Measurements from ENCODE around the gene BRD3. TPM values are rescaled to one million over a fixed set of nuclear protein-coding genes. Genes with fewer than 3 reads are reported as not detected.

Gene BRD3
- total RNA-seq, 1 experiment from 2014 or later = 57.5 TPM

- Mint-ChIP-seq H3K9me3 (ENCODE audit: unreplicated experiment) (no peaks in the 10 kb centered on the region), H3K27ac (ENCODE audit: unreplicated experiment) (no peak overlapping the region), H3K4me3 (ENCODE audit: unreplicated experiment) (no peak overlapping the region), H3K27me3 (ENCODE audit: insufficient read depth, unreplicated experiment) (no peaks in the 10 kb centered on the region), H3K4me1 (ENCODE audit: low read depth, unreplicated experiment) (no peaks in the 10 kb centered on the region), H3K36me3 (ENCODE audit: insufficient read depth, unreplicated experiment) (peaks cover 39% of the 10 kb centered on the region)
- H3K4me1 ChIP-seq = no peaks in the 10 kb centered on the region
- no peaks in the 10 kb centered on the region; the same call in none of the 2 replicates for H3K36me3 ChIP-seq (ENCODE audit: control insufficient read depth, insufficient read depth, low read length)
- BruUV-seq (replicated peaks) = no TSS peak
- DNase-seq = no peak
- intact Hi-C loops (cut with micrococcal nuclease; ENCODE audit: unreplicated experiment) = no loop called here
- no peaks in the 10 kb centered on the region for H3K27me3 ChIP-seq (replicated peaks; ENCODE audit: control insufficient read depth, insufficient read depth, low read length)
- CTCF ChIA-PET = no interaction called here
- no peaks in the 10 kb centered on the region for H3K9me3 ChIP-seq
- TF ChIP-seq, protein P1, sequence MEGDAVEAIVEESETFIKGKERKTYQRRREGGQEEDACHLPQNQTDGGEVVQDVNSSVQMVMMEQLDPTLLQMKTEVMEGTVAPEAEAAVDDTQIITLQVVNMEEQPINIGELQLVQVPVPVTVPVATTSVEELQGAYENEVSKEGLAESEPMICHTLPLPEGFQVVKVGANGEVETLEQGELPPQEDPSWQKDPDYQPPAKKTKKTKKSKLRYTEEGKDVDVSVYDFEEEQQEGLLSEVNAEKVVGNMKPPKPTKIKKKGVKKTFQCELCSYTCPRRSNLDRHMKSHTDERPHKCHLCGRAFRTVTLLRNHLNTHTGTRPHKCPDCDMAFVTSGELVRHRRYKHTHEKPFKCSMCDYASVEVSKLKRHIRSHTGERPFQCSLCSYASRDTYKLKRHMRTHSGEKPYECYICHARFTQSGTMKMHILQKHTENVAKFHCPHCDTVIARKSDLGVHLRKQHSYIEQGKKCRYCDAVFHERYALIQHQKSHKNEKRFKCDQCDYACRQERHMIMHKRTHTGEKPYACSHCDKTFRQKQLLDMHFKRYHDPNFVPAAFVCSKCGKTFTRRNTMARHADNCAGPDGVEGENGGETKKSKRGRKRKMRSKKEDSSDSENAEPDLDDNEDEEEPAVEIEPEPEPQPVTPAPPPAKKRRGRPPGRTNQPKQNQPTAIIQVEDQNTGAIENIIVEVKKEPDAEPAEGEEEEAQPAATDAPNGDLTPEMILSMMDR (IDR thresholded peaks at IDR 0.05; ENCODE audit: insufficient read depth in 1 of 2, low read depth in 1 of 2, low read length in 1 of 2, severe bottlenecking in 1 of 2, unreplicated experiment in 1 of 2) = no peak
- no peak overlapping the region for H3K4me3 ChIP-seq (ENCODE audit: low read depth, low read length)
- POLR2A ChIA-PET = no interaction called here
Observed at GRCh38 chr9:134044944-134045343, 22.9 kb downstream of the BRD3 start.

GRCh38 chr9:134043531-134043988, 24.3 kb downstream of the BRD3 start:
- BruUV-seq (replicated peaks) = no TSS peak
- H3K36me3 Mint-ChIP-seq (ENCODE audit: insufficient read depth, unreplicated experiment) = peaks cover 43% of the 10 kb centered on the region
- no peaks in the 10 kb centered on the region for H3K4me1 ChIP-seq
- no peak for DNase-seq
- no peak overlapping the region for H3K4me3 Mint-ChIP-seq (ENCODE audit: unreplicated experiment)
- TF ChIP-seq, protein P1 (IDR thresholded peaks at IDR 0.05; ENCODE audit: insufficient read depth in 1 of 2, low read depth in 1 of 2, low read length in 1 of 2, severe bottlenecking in 1 of 2, unreplicated experiment in 1 of 2) = no peak
- POLR2A ChIA-PET = interaction anchor here (0.6 kb wide), 1 partner anchor 100 kb away, joined by 3 read pairs; no protein-coding TSS in a partner anchor
- H3K4me3 ChIP-seq (ENCODE audit: low read depth, low read length) = no peak overlapping the region
- H3K9me3 ChIP-seq = no peaks in the 10 kb centered on the region
- H3K27me3 ChIP-seq (replicated peaks; ENCODE audit: control insufficient read depth, insufficient read depth, low read length) = no peaks in the 10 kb centered on the region
- no peak overlapping the region for H3K27ac Mint-ChIP-seq (ENCODE audit: unreplicated experiment)
- H3K9me3 Mint-ChIP-seq (ENCODE audit: unreplicated experiment) = no peaks in the 10 kb centered on the region
- H3K4me1 Mint-ChIP-seq (ENCODE audit: low read depth, unreplicated experiment) = no peaks in the 10 kb centered on the region
- H3K36me3 ChIP-seq (ENCODE audit: control insufficient read depth, insufficient read depth, low read length) = no peaks in the 10 kb centered on the region; the same call in none of the 2 replicates
- intact Hi-C loops (cut with micrococcal nuclease; ENCODE audit: unreplicated experiment) = no loop called here
- no peaks in the 10 kb centered on the region for H3K27me3 Mint-ChIP-seq (ENCODE audit: insufficient read depth, unreplicated experiment)
- CTCF ChIA-PET = no interaction called here

DNA sequence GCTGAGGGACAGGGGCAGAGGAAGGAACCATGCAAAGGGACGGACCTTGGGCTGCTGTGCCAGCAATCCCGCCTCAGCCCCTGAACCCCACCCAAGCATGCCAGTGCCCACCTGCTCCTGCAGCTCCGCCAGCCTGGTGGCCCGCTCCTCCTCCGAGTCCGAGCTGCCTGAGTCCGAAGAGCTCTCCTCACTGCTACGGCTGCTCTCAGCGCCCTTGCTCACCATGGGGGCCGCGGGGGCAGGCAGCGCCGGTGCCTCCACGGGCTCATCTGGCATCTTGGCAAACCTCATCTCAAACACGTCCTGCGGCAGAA, 26.2 kb downstream of the BRD3 start:
- Histone ChIP-seq H3K4me1 (no peaks in the 10 kb centered on the region), H3K9me3 (no peaks in the 10 kb centered on the region), H3K4me3 (ENCODE audit: low read depth, low read length) (no peak overlapping the region), H3K36me3 (ENCODE audit: control insufficient read depth, insufficient read depth, low read length) (no peaks in the 10 kb centered on the region; the same call in 1 of the 2 replicates), H3K27me3 (replicated peaks; ENCODE audit: control insufficient read depth, insufficient read depth, low read length) (no peaks in the 10 kb centered on the region)
- intact Hi-C loops (cut with micrococcal nuclease; ENCODE audit: unreplicated experiment) = no loop called here
- Mint-ChIP-seq H3K27ac (ENCODE audit: unreplicated experiment) (no peak overlapping the region), H3K4me1 (ENCODE audit: low read depth, unreplicated experiment) (no peaks in the 10 kb centered on the region), H3K9me3 (ENCODE audit: unreplicated experiment) (no peaks in the 10 kb centered on the region), H3K36me3 (ENCODE audit: insufficient read depth, unreplicated experiment) (peaks cover 47% of the 10 kb centered on the region), H3K27me3 (ENCODE audit: insufficient read depth, unreplicated experiment) (no peaks in the 10 kb centered on the region), H3K4me3 (ENCODE audit: unreplicated experiment) (no peak overlapping the region)
- ChIA-PET CTCF (no interaction called here), POLR2A (no interaction called here)
- TF ChIP-seq, protein P1 (IDR thresholded peaks at IDR 0.05; ENCODE audit: insufficient read depth in 1 of 2, low read depth in 1 of 2, low read length in 1 of 2, severe bottlenecking in 1 of 2, unreplicated experiment in 1 of 2) = no peak
- no TSS peak for BruUV-seq (replicated peaks)
- DNase-seq = no peak
